Stimulated activated CD8-positive, alpha-beta memory T cell treated with anti-CD3 and anti-CD28 coated beads, Interleukin-2, amount 100 ng/mL, for 1 hour (primary cell): ENCODE results near the gene GJC2.

Experiments used
- DNase-seq, 2 donors: peaks; one replicate each; pipeline ENCODE4 v3.0.0-alpha.2; 2020; ENCODE audit warnings: low read depth in 2 of 2

The GJC2 gene

DNA sequence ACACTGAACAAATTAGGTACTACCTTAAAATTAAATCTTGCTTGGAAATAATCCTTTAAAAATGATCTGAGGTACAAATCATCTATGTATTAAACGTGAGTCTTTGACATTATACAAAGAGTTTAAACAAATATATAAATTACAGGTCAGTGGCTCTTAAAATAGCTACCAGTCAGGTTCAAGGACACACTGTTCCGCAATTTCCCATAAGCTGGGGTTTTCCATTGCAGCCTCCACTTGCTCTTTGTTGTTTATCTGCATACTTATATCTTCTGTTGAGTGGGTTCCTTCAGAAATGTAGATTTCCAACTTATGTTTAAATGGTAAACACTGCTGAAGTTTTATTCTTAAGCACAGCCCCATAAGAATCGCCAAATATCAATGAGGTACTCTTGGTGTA lies 34.9 kb upstream of the GJC2 start:
- DNase-seq, result no peak

DNA sequence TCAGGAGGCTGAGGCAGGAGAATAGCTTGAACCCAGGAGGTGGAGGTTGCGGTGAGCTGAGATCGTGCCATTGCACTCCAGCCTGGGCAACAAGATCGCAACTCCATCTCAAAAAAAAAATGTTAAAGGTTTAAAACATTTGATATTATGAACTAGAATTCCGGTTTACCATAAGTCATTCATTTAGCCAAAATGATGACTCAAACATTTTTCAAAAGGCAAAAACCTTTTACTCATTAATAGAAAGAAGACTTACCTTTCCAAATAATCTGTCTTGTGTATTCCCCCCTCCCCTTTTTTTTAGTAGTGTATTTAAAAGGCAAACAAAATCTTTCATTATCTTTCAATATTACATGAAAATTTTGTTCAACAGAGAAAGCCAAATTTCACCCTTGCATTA lies 32.4 kb upstream of the GJC2 start:
- DNase-seq, result no peak

DNA sequence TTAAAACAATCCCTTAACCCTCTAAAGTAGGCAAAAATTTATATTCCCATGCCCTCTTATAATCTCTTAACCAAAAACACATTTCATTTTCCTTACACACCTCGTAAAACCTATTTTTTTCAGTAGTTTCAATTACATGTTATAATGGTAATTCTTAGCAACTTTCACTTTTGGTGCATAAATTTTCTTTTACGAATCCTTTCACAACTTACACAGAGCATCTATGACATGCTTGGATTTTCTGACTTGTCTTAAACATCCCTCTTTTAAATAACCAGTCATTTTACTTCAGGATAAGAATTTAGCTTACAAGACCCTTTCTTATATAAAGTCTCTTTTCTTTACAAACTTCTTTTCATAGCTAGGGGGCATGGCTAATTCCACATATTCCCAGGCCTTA lies 31.7 kb upstream of the GJC2 start:
- DNase-seq, result no peak

GRCh38 chr1:228120351-228120750 lies 29.4 kb upstream of the GJC2 start:
- no peak for DNase-seq

GRCh38 chr1:228120857-228121489 lies 28.8 kb upstream of the GJC2 start:
- DNase-seq, result no peak

- DNase-seq, result no peak
These were observed 26.7 kb upstream of the GJC2 start for GRCh38 chr1:228122921-228123441.

DNA sequence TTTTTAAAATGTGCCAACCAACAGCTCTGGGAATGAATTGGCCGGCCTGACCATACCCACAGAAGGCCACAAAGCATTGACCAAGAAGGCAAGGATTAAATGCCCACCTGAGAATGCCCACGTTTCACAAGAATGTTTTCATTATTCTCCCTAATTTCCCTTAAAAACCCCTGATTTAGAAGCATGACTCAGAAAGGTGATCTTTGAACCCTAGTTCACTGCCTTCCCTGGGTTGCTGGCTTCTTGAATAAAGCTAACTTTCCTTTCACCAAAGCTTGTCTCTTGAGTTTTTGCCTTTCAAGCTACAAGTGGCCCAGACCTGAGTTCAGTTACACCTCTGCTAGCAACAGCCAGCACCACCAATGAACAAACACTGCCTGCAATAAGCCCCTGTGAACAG lies 26.2 kb upstream of the GJC2 start:
- no peak for DNase-seq

GRCh38 chr1:228125185-228125584 lies 24.5 kb upstream of the GJC2 start:
- DNase-seq, result no peak

- no peak for DNase-seq
These were observed 18.0 kb upstream of the GJC2 start for GRCh38 chr1:228131766-228132165.

- DNase-seq, result no peak
These were observed 15.1 kb upstream of the GJC2 start for GRCh38 chr1:228134591-228134990.

GRCh38 chr1:228136901-228137300 lies 12.8 kb upstream of the GJC2 start:
- DNase-seq, result no peak

GRCh38 chr1:228139406-228139930 lies 10.3 kb upstream of the GJC2 start:
- no peak for DNase-seq

DNA sequence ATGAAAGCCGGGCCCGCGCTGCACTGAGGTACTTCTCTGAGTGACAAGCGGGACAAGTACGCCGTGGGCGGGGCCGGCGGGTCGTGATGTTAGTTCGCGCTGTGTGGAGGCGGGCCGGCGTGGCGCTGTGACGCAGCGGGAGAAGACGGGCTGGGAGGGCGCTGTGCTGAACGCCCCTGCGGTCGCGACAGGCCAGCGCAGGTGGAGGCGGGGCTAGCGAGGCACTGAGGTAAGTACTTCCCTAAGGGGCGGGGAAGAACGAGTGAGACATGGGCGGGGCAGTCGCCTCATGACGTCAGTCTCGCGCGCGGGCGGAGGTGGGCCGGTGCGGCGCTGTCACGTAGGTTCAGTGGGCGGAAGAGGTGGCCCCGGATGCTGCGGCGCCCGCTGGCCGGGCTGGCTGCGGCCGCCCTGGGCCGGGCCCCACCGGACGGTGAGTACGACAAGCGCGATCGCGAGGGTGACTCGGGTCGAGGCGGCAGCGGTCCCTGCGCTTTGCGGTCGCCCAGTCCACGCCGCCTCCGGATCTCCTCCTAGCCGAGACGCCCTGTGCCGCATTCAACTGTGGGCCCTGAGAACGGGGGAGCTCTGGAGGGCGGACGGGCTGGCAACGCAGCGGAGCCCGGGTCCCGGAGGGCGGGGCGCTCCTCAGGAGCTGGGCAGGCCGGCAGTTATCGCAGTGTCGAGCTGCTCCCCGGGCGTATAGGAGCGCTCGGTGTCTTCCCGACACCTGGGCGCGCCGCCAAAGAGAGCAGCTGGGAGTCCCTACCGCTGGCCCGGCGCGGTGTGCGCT lies 9.6 kb upstream of the GJC2 start, which contains the start of gene GUK1:
Gene GUK1, plus strand, starts transcription at position 349 of the 793 bp plus-strand sequence. Its CDS starts 24 bp downstream, at position 373.
- peak; percentile 99 to 100 for DNase-seq

- no peak for DNase-seq
These were observed 9.0 kb upstream of the GJC2 start for GRCh38 chr1:228140724-228141225.

DNA sequence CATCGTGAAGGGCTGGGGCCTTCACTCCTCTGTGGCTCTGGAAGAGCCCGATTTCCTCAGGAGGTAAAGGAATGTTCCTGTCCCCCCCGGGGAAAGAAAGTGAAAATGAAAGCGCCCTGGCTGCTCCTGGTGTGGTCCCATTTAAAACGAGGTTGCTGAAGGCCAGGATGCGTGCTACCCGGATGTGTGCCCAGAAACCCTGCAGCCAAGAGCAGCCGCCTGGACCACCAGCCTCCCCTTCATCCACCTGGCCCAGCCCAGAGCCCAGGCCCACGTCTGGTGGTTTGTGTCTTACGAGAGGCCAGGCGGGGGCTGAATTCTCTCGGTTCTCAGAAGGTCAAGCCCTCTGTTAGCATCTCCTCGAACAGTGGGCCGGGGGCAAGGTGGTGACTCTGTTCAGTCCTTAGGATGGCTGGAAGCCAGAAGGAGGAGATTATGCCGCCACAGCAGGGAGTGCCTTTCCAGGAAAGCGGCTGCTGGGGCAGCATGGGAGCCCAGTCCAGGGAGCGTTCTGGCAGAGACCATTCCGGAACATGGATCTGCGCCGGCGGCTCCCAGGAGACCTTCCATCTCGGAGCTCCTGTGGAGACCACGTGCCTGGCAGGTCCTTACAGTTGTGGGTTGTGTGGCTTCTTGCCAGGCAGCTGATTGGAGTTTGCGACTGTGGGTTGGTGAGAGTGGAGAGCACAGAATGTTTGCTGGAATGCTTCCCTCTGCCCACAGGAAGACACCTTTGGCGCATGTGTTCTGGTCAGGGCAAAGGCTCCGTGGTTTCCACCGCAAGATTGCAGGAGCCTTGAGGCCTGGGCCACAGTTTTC lies 8.3 kb upstream of the GJC2 start:
- DNase-seq, result no peak

DNA sequence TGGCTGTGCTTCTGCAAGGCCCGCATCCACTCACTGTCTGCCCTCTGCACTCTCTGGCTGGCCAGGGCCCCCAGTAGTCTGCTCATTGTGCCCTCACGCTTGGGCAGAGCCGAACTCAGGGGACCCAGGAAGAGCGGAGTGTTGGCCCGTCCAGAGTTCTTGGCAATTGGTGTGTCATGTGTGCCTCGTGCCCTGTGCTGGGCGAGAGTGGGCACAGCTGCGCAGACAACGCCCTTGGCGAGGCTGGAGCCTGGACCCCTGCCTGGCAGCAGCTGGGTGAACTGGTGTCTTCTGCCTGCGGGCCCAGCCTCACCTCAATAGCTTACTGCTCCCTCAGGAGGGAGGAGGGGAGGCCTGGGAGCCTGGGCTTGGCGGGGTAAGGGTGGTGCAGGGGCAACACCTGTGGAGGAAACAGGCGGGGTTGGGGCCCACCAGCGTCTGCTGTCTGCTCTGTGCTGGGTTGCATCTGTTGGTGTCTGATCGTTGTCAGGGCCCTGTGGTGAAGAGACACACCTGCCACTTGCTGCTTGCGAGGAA lies 7.5 kb upstream of the GJC2 start:
- DNase-seq, result no peak

GRCh38 chr1:228142701-228143136 lies 7.0 kb upstream of the GJC2 start:
- no peak for DNase-seq

DNA sequence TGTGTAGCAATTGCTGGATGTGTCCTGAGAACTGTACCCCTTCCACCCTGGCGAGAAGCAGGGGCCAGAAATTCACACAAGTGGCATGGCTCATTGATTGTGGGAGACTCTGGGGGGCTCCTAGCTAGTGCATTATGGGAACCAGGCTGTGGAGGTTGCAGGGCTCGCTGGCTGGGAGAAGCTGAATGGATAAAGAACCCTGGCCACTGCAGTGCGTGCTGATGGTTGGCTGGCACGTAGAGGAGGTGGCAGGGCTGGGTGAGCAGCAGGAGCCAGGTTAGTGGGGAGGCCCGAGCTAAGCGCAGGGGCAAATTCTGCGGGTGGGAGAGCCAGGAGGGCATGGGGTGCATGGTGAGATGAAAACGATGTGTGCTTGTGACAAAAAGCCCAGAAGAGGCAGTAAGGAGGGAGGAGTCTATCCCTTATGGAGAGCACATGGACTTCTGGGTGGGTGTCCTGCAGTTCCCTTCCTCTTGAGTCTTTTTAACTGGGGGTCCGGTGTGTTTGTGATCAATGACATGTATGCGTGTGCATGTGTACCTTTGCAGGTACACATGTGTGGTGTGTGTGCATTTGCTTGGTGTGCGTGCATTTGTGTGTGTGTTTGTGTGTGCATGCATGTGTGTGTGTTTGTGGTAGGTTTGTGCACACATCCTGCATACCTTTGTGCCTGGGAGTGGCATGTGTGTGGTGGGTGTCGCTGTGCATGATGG lies 6.1 kb upstream of the GJC2 start:
- no peak for DNase-seq

GRCh38 chr1:228144193-228144992 lies 5.3 kb upstream of the GJC2 start:
- no peak for DNase-seq

- no peak for DNase-seq
These were observed 4.8 kb upstream of the GJC2 start for GRCh38 chr1:228144993-228145343.
